ENCODE measurements around the gene TMEM91.

DNA sequence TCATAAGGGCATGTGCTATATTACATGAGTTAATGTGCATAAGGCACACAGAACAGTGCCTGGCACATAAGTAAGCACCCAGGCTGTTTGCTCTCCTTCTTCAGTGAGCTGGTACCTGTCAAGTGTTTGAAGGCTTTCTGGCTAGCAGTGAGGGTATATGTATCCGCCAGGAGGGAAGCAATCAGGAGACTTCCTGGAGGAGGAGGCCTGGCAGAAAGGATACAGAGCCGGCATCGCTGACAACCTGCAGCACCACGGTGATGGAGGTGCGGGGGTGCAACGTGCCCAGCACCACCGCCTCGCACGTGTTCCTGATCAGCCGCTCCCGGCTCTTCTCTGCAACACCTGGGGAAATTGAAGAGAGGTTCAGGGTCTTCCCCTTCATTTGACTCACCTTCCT, 15.3 kb downstream of the TMEM91 start:
- TF ChIP-seq ZBTB21 (CRISPR knock-in tag; IDR thresholded peaks at IDR 0.05): no peak
- TF ChIP-seq, protein P1, sequence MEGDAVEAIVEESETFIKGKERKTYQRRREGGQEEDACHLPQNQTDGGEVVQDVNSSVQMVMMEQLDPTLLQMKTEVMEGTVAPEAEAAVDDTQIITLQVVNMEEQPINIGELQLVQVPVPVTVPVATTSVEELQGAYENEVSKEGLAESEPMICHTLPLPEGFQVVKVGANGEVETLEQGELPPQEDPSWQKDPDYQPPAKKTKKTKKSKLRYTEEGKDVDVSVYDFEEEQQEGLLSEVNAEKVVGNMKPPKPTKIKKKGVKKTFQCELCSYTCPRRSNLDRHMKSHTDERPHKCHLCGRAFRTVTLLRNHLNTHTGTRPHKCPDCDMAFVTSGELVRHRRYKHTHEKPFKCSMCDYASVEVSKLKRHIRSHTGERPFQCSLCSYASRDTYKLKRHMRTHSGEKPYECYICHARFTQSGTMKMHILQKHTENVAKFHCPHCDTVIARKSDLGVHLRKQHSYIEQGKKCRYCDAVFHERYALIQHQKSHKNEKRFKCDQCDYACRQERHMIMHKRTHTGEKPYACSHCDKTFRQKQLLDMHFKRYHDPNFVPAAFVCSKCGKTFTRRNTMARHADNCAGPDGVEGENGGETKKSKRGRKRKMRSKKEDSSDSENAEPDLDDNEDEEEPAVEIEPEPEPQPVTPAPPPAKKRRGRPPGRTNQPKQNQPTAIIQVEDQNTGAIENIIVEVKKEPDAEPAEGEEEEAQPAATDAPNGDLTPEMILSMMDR (CRISPR knock-in tag; IDR thresholded peaks at IDR 0.05): no peak
- TF ChIP-seq, protein P2, sequence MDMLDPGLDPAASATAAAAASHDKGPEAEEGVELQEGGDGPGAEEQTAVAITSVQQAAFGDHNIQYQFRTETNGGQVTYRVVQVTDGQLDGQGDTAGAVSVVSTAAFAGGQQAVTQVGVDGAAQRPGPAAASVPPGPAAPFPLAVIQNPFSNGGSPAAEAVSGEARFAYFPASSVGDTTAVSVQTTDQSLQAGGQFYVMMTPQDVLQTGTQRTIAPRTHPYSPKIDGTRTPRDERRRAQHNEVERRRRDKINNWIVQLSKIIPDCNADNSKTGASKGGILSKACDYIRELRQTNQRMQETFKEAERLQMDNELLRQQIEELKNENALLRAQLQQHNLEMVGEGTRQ (IDR thresholded peaks at IDR 0.05; ENCODE audit: low read depth, low read length): no peak
- TF ChIP-seq, protein P2 (CRISPR knock-in tag; IDR thresholded peaks at IDR 0.05; ENCODE audit: borderline replicate concordance): no peak
- TF ChIP-seq FOXA1 (IDR thresholded peaks at IDR 0.05): no peak
- no peak for TF ChIP-seq FOXA1 (CRISPR knock-in tag; IDR thresholded peaks at IDR 0.05)
- no peak for TF ChIP-seq POLR2A (IDR thresholded peaks at IDR 0.05; ENCODE audit: insufficient read depth in 1 of 2, low read depth in 2 of 2, low read length in 2 of 2)
- TF ChIP-seq ZNF441 (CRISPR knock-in tag; IDR thresholded peaks at IDR 0.05; ENCODE audit: borderline replicate concordance): no peak
- no peak for TF ChIP-seq ZNF263 (CRISPR knock-in tag; IDR thresholded peaks at IDR 0.05)
- TF ChIP-seq, protein P3, sequence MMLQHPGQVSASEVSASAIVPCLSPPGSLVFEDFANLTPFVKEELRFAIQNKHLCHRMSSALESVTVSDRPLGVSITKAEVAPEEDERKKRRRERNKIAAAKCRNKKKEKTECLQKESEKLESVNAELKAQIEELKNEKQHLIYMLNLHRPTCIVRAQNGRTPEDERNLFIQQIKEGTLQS (CRISPR knock-in tag; IDR thresholded peaks at IDR 0.05): no peak
- TF ChIP-seq, protein P4, sequence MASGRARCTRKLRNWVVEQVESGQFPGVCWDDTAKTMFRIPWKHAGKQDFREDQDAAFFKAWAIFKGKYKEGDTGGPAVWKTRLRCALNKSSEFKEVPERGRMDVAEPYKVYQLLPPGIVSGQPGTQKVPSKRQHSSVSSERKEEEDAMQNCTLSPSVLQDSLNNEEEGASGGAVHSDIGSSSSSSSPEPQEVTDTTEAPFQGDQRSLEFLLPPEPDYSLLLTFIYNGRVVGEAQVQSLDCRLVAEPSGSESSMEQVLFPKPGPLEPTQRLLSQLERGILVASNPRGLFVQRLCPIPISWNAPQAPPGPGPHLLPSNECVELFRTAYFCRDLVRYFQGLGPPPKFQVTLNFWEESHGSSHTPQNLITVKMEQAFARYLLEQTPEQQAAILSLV (CRISPR knock-in tag; IDR thresholded peaks at IDR 0.05; ENCODE audit: borderline replicate concordance): no peak

Data from HepG2 (cell line).